GM13977 (cell line): ENCODE results near the gene CERS2.

Experiments used
- DNase-seq: peaks from one replicate; pipeline ENCODE4 v3.0.0; 2012; ENCODE audit warnings: low spot score
- in situ Hi-C: fragments of 300-500 bp; cut with MboI; formaldehyde crosslinking; loops from one replicate; pipeline ENCODE4 v1.12.0; 2022; ENCODE audit warnings: low sequenced_read_pairs, low pct_unique_long_range_greater_than_20kb, mixed read lengths, inconsistent platforms; ENCODE audit not compliant: unreplicated experiment
- TF ChIP-seq, protein P1 (sequence below): IDR thresholded peaks from 2 replicates; pipeline ENCODE4 v1.5.1; 2012; ENCODE audit warnings: mild to moderate bottlenecking, control low read depth; ENCODE audit not compliant: insufficient read depth; ENCODE audit errors: extremely low read depth, missing control alignments

The CERS2 gene

DNA sequence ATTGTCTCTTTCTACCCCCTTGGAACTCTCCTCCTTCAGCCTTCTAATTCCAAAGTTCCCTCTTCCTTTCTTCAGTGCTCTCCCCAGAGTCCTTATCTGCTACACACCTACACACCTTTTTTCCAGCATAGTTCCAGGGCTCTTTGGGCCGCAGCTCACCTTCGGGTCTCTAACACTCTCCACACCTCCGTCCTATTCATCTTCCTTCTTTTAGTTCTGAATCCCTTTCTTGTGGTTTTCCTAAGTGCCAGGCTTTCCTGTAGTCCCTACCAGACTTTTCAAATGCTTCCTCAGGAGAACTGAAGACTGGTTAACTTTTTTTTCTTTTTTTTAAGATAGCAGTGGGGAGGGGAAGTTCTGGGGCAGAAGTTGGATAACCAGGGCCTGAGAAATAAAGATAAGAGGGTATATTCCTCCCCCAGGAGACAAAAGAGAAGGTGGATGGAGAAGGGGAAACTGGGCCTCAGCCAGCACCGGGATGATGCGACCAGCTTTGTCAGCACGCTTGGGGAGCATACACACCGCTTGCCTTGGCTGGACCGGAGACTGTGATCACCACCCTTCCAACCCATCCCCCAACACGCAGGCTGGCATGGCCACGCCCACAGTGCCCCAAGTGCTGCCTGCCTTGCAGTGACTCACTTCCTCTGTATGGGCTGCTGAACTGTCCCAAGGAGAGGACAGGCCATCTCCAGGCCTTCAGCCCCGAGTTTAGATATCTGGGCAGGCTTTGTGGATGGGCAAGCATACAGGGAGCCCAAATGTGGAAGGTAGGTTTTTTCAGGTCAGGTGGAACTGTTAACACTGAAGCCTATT, 2.5 kb upstream of the CERS2 start:
- TF ChIP-seq, protein P1, sequence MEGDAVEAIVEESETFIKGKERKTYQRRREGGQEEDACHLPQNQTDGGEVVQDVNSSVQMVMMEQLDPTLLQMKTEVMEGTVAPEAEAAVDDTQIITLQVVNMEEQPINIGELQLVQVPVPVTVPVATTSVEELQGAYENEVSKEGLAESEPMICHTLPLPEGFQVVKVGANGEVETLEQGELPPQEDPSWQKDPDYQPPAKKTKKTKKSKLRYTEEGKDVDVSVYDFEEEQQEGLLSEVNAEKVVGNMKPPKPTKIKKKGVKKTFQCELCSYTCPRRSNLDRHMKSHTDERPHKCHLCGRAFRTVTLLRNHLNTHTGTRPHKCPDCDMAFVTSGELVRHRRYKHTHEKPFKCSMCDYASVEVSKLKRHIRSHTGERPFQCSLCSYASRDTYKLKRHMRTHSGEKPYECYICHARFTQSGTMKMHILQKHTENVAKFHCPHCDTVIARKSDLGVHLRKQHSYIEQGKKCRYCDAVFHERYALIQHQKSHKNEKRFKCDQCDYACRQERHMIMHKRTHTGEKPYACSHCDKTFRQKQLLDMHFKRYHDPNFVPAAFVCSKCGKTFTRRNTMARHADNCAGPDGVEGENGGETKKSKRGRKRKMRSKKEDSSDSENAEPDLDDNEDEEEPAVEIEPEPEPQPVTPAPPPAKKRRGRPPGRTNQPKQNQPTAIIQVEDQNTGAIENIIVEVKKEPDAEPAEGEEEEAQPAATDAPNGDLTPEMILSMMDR: no peak
- no peak for DNase-seq
- in situ Hi-C loops: no loop called here

DNA sequence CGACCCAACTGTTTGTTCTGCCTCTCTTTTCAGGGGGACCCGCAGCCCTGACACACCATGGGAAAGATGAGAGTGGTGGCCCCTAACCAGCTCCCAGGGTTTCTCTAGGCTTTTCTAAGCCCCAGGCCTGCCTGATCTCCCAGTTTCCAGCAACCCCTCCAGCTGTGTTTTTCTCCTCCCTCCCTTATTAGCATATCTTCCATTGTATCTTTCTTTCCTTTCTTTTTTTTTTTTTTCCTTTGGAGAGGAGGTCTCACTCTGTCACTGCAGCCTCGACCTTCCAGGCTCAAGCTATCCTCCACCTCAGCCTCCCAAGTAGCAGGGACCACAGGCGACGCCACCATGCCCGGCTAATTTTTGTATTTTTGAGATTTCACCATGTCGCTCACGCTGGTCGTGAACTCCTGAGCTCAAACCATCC, 1.8 kb upstream of the CERS2 start:
- TF ChIP-seq, protein P1: no peak
- DNase-seq: no peak
- in situ Hi-C loops: no loop called here

DNA sequence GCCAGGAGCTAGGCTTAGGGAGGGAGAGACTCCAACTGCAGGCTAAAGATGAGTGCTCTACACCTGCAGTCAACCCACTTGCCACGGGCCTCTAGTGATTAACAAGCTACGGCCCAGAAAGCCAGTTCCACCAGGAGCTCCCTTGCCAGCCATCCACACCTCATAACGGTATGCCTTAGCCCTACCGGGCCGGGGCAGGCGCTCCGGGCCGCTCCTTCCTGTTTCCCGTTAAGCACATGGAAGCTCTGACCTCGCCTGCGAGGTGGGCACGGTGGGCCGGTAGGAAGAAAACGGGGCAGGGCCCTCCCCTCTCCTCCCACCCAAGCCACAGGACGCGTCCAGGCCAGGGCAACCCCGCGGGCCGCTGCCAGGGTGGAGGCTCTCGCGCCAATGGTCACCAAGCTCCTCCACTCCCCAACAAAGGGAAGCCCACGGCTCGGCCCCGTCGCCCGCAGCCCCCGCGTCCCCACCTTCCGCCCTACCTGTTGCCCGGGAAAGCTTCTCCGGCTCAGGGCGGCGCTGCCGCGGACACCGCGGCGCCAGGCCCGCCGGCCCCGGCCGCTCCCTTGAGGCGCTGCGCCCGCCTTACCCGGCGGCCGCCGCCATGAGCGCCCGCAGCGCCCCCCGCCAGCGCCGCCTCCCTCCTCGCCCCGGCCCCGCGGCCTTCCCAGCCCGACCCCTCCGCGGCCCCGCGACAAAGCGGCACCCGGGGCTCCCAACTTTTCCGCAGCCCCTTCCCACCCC, 627 bp downstream of the CERS2 start:
- TF ChIP-seq, protein P1: peak; percentile 1
- in situ Hi-C loops: loop anchor here (25.0 kb wide), 1 partner anchor 737 kb away; the partner anchor contains the start of gene ANP32E
- peak; percentile 78 for DNase-seq

DNA sequence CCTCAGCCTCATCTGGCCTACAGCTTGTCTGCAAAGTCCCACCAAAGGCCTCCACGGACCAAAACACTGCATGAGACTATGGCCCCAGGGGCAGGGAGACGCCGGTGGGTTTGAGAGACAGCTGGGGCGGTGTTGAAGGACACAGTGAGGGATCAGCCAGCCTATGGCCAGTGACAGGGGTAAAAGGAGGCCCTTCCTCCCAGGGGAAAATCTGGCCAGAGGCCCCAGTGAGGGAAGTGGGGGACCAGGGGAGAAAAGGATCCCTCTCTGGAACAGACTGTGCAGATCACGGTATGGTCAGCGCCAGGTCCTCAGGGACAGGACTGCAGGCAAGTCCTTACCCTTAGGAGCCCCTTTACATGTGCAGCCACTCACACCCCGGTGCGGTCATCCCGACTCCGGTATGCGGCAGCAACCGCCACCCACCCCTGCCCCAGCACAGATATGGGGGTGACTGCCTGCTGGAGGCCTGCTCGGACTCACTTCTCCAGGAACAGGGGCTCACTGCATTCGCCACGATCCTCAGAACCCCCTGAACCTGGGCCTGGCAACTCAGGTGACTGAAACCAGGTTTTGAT, 1.3 kb downstream of the CERS2 start:
- DNase-seq: peak; percentile 42
- TF ChIP-seq, protein P1: no peak
- in situ Hi-C loops: loop anchor here (25.0 kb wide), 1 partner anchor 736 kb away; the partner anchor contains the start of gene ANP32E

DNA sequence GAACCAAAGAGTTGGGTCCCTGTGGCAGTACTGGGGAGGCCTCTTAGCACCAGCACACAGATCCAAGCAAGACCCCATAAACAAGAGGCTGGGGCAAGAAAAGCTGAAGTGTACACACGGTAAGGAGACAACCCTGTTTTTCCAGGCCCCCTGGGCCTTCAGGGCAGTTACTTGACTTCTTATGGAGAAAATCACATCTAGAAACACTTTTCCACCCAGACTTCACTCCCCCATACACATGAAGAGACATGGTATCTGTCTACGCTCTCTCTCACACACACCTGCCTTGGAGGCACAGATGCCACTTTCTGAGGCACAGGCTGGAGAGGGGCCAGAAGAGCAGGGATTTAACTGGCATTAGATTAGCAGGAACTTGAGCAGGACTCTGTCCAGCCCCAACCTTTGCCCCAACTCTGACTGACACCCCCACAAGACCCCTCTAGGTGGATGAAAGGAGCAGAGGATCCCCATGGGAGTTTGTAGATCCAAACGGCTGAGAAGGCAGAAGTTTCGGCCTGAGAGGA, 2.2 kb downstream of the CERS2 start:
- no peak for DNase-seq
- TF ChIP-seq, protein P1: no peak
- in situ Hi-C loops: loop anchor here (25.0 kb wide), 1 partner anchor 735 kb away; the partner anchor contains the start of gene ANP32E
